ENCODE measurements around the gene NRXN3.

DNA sequence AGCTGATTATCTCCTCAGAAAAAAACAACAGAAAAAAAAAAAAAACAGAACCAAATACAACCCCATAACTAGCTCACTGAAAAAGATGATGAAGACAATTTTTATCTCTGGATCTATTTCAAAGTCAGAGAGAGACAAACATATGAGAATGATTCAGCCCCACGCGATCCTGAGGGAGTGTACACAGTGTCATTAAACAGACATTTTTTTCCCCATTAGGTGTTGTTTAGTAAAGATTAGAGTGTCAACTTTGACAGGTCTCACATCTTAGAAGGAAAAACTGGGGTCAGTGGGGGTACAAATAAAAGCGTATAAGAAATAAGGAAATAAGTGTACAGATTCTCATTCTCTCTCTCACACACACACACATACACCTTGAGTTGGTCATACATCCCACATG, 635.4 kb downstream of the NRXN3 start:
- TF ChIP-seq, protein P1, sequence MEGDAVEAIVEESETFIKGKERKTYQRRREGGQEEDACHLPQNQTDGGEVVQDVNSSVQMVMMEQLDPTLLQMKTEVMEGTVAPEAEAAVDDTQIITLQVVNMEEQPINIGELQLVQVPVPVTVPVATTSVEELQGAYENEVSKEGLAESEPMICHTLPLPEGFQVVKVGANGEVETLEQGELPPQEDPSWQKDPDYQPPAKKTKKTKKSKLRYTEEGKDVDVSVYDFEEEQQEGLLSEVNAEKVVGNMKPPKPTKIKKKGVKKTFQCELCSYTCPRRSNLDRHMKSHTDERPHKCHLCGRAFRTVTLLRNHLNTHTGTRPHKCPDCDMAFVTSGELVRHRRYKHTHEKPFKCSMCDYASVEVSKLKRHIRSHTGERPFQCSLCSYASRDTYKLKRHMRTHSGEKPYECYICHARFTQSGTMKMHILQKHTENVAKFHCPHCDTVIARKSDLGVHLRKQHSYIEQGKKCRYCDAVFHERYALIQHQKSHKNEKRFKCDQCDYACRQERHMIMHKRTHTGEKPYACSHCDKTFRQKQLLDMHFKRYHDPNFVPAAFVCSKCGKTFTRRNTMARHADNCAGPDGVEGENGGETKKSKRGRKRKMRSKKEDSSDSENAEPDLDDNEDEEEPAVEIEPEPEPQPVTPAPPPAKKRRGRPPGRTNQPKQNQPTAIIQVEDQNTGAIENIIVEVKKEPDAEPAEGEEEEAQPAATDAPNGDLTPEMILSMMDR (IDR thresholded peaks at IDR 0.05): no peak
- TF ChIP-seq EP300 (IDR thresholded peaks at IDR 0.05; ENCODE audit: borderline replicate concordance in 1 of 2, low read depth in 1 of 2, low read length in 1 of 2) (no peak), YY1 (IDR thresholded peaks at IDR 0.05; ENCODE audit: low read depth) (no peak), POLR2AphosphoS5 (IDR thresholded peaks at IDR 0.05; ENCODE audit: low read depth, low read length) (no peak)
- TF ChIP-seq, protein P2, sequence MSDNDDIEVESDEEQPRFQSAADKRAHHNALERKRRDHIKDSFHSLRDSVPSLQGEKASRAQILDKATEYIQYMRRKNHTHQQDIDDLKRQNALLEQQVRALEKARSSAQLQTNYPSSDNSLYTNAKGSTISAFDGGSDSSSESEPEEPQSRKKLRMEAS (IDR thresholded peaks at IDR 0.05; ENCODE audit: low read depth): no peak
- TF ChIP-seq, protein P3, sequence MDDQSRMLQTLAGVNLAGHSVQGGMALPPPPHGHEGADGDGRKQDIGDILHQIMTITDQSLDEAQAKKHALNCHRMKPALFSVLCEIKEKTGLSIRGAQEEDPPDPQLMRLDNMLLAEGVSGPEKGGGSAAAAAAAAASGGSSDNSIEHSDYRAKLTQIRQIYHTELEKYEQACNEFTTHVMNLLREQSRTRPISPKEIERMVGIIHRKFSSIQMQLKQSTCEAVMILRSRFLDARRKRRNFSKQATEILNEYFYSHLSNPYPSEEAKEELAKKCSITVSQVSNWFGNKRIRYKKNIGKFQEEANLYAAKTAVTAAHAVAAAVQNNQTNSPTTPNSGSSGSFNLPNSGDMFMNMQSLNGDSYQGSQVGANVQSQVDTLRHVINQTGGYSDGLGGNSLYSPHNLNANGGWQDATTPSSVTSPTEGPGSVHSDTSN (IDR thresholded peaks at IDR 0.05): no peak

Data from SK-N-SH (cell line).